Measurements from ENCODE around the gene LGALS9C.
"Not testable (repeated sequence)": the region's sequence is repeated elsewhere in the genome, so short reads cannot be mapped to it uniquely, and the experiment has no call there.

- not testable (repeated sequence) for TF ChIP-seq CTCF, POLR2A, EP300 (IDR thresholded peaks at IDR 0.05)
These were observed 44.4 kb upstream of the LGALS9C start for GRCh38 chr17:18432206-18432605.

Data from ovary (tissue), 3 donors.